ENCODE data around the gene RNF222.

Gene RNF222

DNA sequence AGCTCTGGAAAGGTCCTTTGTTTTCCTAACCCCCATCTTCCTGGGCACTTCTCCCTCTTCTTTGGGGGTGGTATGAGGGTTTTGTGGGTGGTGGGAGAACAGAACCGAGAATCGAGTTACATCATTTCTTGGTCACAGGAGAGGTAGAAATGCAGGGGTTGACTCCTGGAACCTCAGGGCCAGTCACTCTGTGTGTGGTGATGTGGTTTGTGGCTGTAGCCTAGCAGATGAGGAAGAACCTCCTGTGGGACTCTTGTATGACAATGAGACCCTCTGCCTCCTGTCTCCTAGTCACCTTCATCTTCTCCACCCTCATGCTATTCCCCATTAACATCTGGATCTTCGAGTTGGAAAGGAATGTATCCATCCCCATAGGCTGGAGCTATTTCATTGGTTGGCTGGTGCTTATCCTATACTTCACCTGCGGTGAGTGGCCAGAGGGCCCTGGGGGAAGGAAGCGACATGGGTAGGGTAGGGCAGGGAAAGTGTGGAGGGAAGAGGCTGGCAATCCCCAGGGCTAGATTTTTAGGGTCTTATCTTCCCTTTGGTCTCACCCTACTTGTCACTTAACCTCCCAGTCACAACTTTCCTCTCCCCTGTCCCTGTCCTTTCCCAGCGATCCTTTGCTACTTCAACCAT, 52.5 kb downstream of the RNF222 start:
- DNase-seq (ENCODE audit: low read depth in 3 of 3), result no peak

DNA sequence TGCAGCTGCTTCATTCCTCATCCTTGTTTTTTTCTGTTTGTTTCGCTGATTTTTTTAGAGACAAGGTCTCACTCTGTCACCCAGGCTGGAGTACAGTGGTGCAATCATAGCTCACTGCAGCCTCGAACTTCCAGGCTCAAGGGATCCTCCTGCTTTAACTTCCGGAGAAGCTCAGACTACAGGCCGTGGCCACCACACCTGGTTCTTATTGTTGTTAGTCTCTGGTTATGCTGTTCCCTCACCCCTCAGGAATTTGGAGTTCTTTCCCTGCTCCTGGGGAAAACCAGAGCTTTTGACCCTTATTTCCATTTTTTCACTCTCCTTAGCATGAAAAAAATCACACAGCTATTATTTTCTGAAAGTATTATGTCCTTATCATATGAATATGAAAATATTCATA, 56.2 kb downstream of the RNF222 start:
- DNase-seq (ENCODE audit: low read depth in 3 of 3), result no peak
